ENCODE data around the gene PTBP3. TPM values are rescaled to one million over a fixed set of nuclear protein-coding genes. Genes with fewer than 3 reads are reported as not detected.

PTBP3 gene
- total RNA-seq, 1 donor from 2014 or later: 94.0 TPM

GRCh38 chr9:112174222-112174964 lies 159.0 kb downstream of the PTBP3 start:
- no peak for TF ChIP-seq CTCF (IDR thresholded peaks at IDR 0.05; ENCODE audit: unreplicated experiment)
- DNase-seq (ENCODE audit: low spot score): peak; percentile 31
- Mint-ChIP-seq H3K4me1 (ENCODE audit: unreplicated experiment) (peaks cover 14% of the 10 kb centered on the region), H3K27me3 (ENCODE audit: unreplicated experiment) (peaks cover 16% of the 10 kb centered on the region), H3K9me3 (ENCODE audit: unreplicated experiment) (no peaks in the 10 kb centered on the region), H3K36me3 (ENCODE audit: low read depth, unreplicated experiment) (peaks cover 12% of the 10 kb centered on the region), H3K4me3 (ENCODE audit: unreplicated experiment) (peak overlapping the region; percentile 87), H3K27ac (ENCODE audit: unreplicated experiment) (no peak overlapping the region)

- DNase-seq (ENCODE audit: low spot score): no peak
- no peak for TF ChIP-seq CTCF (IDR thresholded peaks at IDR 0.05; ENCODE audit: unreplicated experiment)
- H3K9me3 Mint-ChIP-seq (ENCODE audit: unreplicated experiment): no peaks in the 10 kb centered on the region
- peaks cover 12% of the 10 kb centered on the region for H3K36me3 Mint-ChIP-seq (ENCODE audit: low read depth, unreplicated experiment)
- peaks cover 16% of the 10 kb centered on the region for H3K27me3 Mint-ChIP-seq (ENCODE audit: unreplicated experiment)
- H3K27ac Mint-ChIP-seq (ENCODE audit: unreplicated experiment): no peak overlapping the region
- H3K4me1 Mint-ChIP-seq (ENCODE audit: unreplicated experiment): peaks cover 14% of the 10 kb centered on the region
- peak overlapping the region; percentile 87 for H3K4me3 Mint-ChIP-seq (ENCODE audit: unreplicated experiment)
Measured at GRCh38 chr9:112173489-112174221, 159.8 kb downstream of the PTBP3 start.

- TF ChIP-seq CTCF (IDR thresholded peaks at IDR 0.05; ENCODE audit: unreplicated experiment): no peak
- H3K4me3 Mint-ChIP-seq (ENCODE audit: unreplicated experiment): no peak overlapping the region
- H3K27me3 Mint-ChIP-seq (ENCODE audit: unreplicated experiment): peaks cover 10% of the 10 kb centered on the region
- peaks cover 14% of the 10 kb centered on the region for H3K4me1 Mint-ChIP-seq (ENCODE audit: unreplicated experiment)
- H3K36me3 Mint-ChIP-seq (ENCODE audit: low read depth, unreplicated experiment): peaks cover 12% of the 10 kb centered on the region
- no peaks in the 10 kb centered on the region for H3K9me3 Mint-ChIP-seq (ENCODE audit: unreplicated experiment)
- no peak for DNase-seq (ENCODE audit: low spot score)
- no peak overlapping the region for H3K27ac Mint-ChIP-seq (ENCODE audit: unreplicated experiment)
Measured at GRCh38 chr9:112170968-112171367, 162.5 kb downstream of the PTBP3 start.

GRCh38 chr9:112170235-112170634 lies 163.2 kb downstream of the PTBP3 start:
- Mint-ChIP-seq H3K4me3 (ENCODE audit: unreplicated experiment) (no peak overlapping the region), H3K27me3 (ENCODE audit: unreplicated experiment) (peaks cover 10% of the 10 kb centered on the region), H3K27ac (ENCODE audit: unreplicated experiment) (no peak overlapping the region), H3K36me3 (ENCODE audit: low read depth, unreplicated experiment) (peaks cover 12% of the 10 kb centered on the region), H3K9me3 (ENCODE audit: unreplicated experiment) (no peaks in the 10 kb centered on the region), H3K4me1 (ENCODE audit: unreplicated experiment) (peaks cover 14% of the 10 kb centered on the region)
- no peak for DNase-seq (ENCODE audit: low spot score)
- TF ChIP-seq CTCF (IDR thresholded peaks at IDR 0.05; ENCODE audit: unreplicated experiment): no peak

GRCh38 chr9:112169368-112169767 lies 164.1 kb downstream of the PTBP3 start:
- no peak for TF ChIP-seq CTCF (IDR thresholded peaks at IDR 0.05; ENCODE audit: unreplicated experiment)

More at GRCh38 chr9:112169368-112169767, 164.1 kb downstream of the PTBP3 start:
- no peaks in the 10 kb centered on the region for H3K9me3 Mint-ChIP-seq (ENCODE audit: unreplicated experiment)
- H3K36me3 Mint-ChIP-seq (ENCODE audit: low read depth, unreplicated experiment): peaks cover 10% of the 10 kb centered on the region
- DNase-seq (ENCODE audit: low spot score): no peak
- no peak overlapping the region for H3K4me3 Mint-ChIP-seq (ENCODE audit: unreplicated experiment)
- peaks cover 13% of the 10 kb centered on the region for H3K4me1 Mint-ChIP-seq (ENCODE audit: unreplicated experiment)
- peaks cover 8% of the 10 kb centered on the region for H3K27me3 Mint-ChIP-seq (ENCODE audit: unreplicated experiment)
- no peak overlapping the region for H3K27ac Mint-ChIP-seq (ENCODE audit: unreplicated experiment)

All from endothelial cell (in vitro differentiated cells).